OCI-LY7 (cell line): ENCODE measurements around the gene BICDL1. TPM values are rescaled to one million over a fixed set of nuclear protein-coding genes. Genes with fewer than 3 reads are reported as not detected.

ENCODE experiments used
- BruUV-seq: library from RNA; stranded (reverse); fragments of 400-500 nt; replicated peaks from 2 replicates; lab custom pipeline; 2021; lab: Mats Ljungman, UMichigan
- CTCF ChIA-PET: fragments of 300-600 bp; sonication (Branson Sonifier 250); formaldehyde crosslinking; loops from one replicate; lab custom pipeline; 2022; ENCODE audit warnings: antibody characterized with exemption; ENCODE audit not compliant: unreplicated experiment; lab: Charles Lee
- POLR2A ChIA-PET: fragments of 300-600 bp; sonication (Branson Sonifier 250); formaldehyde crosslinking; loops from one replicate; lab custom pipeline; 2022; ENCODE audit warnings: antibody characterized with exemption; lab: Charles Lee
- DNase-seq: peaks from one replicate; pipeline ENCODE4 v3.0.0-alpha.2; 2015; ENCODE audit warnings: low spot score
- H2AFZ ChIP-seq: fragments of 200-600 bp; sonication (generic), shearing (Covaris generic); 2 replicates; pipeline ENCODE4 v1.6.1; 2014; ENCODE audit warnings: mild to moderate bottlenecking, antibody characterized with exemption, low read length, moderate library complexity
- H3K27ac ChIP-seq: fragments of 200-600 bp; sonication (generic); 2 replicates; pipeline ENCODE4 v1.5.1; 2014; ENCODE audit warnings: mixed run types, low read depth, mild to moderate bottlenecking, moderate library complexity, low read length, inconsistent platforms; ENCODE audit not compliant: poor library complexity, severe bottlenecking
- H3K36me3 ChIP-seq: fragments of 200-600 bp; sonication (generic); 2 replicates; pipeline ENCODE4 v1.6.1; 2014; ENCODE audit warnings: mild to moderate bottlenecking, antibody characterized with exemption, low read length, moderate library complexity, mixed read lengths; ENCODE audit not compliant: insufficient read depth
- H3K4me1 ChIP-seq: fragments of 200-600 bp; sonication (generic); 2 replicates; pipeline ENCODE4 v1.5.1; 2014; ENCODE audit warnings: mild to moderate bottlenecking, low read length; ENCODE audit not compliant: insufficient read depth, poor library complexity, severe bottlenecking
- H3K4me2 ChIP-seq: fragments of 200-600 bp; sonication (generic); 2 replicates; pipeline ENCODE4 v1.6.1; 2014; ENCODE audit warnings: mild to moderate bottlenecking, low read length
- H3K4me3 ChIP-seq: fragments of 200-600 bp; sonication (generic); 2 replicates; pipeline ENCODE4 v1.5.1; 2014; ENCODE audit warnings: mild to moderate bottlenecking, low read depth, low read length; ENCODE audit not compliant: poor library complexity, severe bottlenecking
- H3K79me2 ChIP-seq: fragments of 200-600 bp; sonication (generic); 2 replicates; pipeline ENCODE4 v1.6.1; 2016; ENCODE audit warnings: low read depth, mild to moderate bottlenecking, low read length, moderate library complexity, mixed read lengths; ENCODE audit not compliant: insufficient read depth
- H3K9me2 ChIP-seq: fragments of 200-600 bp; sonication (generic); 2 replicates; pipeline ENCODE4 v1.6.1; 2016; ENCODE audit warnings: mild to moderate bottlenecking, low read length, mixed read lengths; ENCODE audit not compliant: insufficient read depth
- H3K9me3 ChIP-seq: fragments of 200-600 bp; sonication (generic); 2 replicates; pipeline ENCODE4 v1.6.1; 2014; ENCODE audit warnings: mild to moderate bottlenecking, mixed run types, low read length, mixed read lengths
- H4K20me1 ChIP-seq: fragments of 200-600 bp; sonication (generic); 2 replicates; pipeline ENCODE4 v1.6.1; 2014; ENCODE audit warnings: mild to moderate bottlenecking, antibody characterized with exemption, low read length, moderate library complexity, mixed read lengths; ENCODE audit not compliant: insufficient read depth
- CTCF ChIP-seq: fragments of 200-600 bp; sonication (generic); conservative IDR thresholded peaks from 2 replicates; pipeline ENCODE4 v1.5.1; 2014; ENCODE audit warnings: mild to moderate bottlenecking, antibody characterized with exemption, low read length, moderate library complexity, mixed read lengths
- EZH2phosphoT487 ChIP-seq: fragments of 200-600 bp; sonication (generic); IDR thresholded peaks from 2 replicates; pipeline ENCODE4 v1.6.1; 2018; ENCODE audit warnings: low read depth, borderline replicate concordance, mild to moderate bottlenecking, mixed run types, antibody characterized with exemption, low read length, moderate library complexity, mixed read lengths
- intact Hi-C: fragments of 100-400 bp; cut with micrococcal nuclease; formaldehyde crosslinking; loops from one replicate; pipeline ENCODE4 v1.10.0; 2022; ENCODE audit not compliant: unreplicated experiment
- total RNA-seq, 2 experiments: library from RNA; depleted of rRNA in 1 of 2; stranded (reverse); fragments of >200 nt in 1 of 2; shearing (Covaris generic) in 1 of 2; gene quantifications; 2 replicates each; pipeline ENCODE4 v1.2.3, GENCODE V29; 2014 to 2022

Gene BICDL1
- total RNA-seq, 2 experiments from 2014 or later, result 6.5 to 22.6 TPM

- Histone ChIP-seq H2AFZ (no peak overlapping the region), H3K4me2 (no peak overlapping the region), H4K20me1 (no peaks in the 10 kb centered on the region), H3K36me3 (peaks cover 75% of the 10 kb centered on the region), H3K9me3 (no peaks in the 10 kb centered on the region), H3K4me1 (no peaks in the 10 kb centered on the region), H3K79me2 (no peaks in the 10 kb centered on the region), H3K9me2 (no peaks in the 10 kb centered on the region), H3K27ac (no peak overlapping the region), H3K4me3 (no peak overlapping the region)
- TF ChIP-seq EZH2phosphoT487, result no peak
- no peak for TF ChIP-seq CTCF
- intact Hi-C loops, result no loop called here
- ChIA-PET CTCF (no interaction called here), POLR2A (interaction anchor here (1.5 kb wide), 1 partner anchor 15 kb away, joined by 3 read pairs; no protein-coding TSS in a partner anchor)
- DNase-seq, result no peak
- no TSS peak for BruUV-seq
Observed at GRCh38 chr12:120093592-120094355, 104.7 kb downstream of the BICDL1 start.

GRCh38 chr12:120094485-120094884 is 105.4 kb downstream of the BICDL1 start:
- no peak for DNase-seq
- POLR2A ChIA-PET, result no interaction called here
- no peak for TF ChIP-seq EZH2phosphoT487
- no peak for TF ChIP-seq CTCF
- Histone ChIP-seq H4K20me1 (no peaks in the 10 kb centered on the region), H3K4me3 (no peak overlapping the region), H3K27ac (no peak overlapping the region), H3K9me2 (no peaks in the 10 kb centered on the region), H3K4me2 (no peak overlapping the region), H2AFZ (no peak overlapping the region), H3K79me2 (no peaks in the 10 kb centered on the region), H3K9me3 (no peaks in the 10 kb centered on the region), H3K4me1 (no peaks in the 10 kb centered on the region), H3K36me3 (peaks cover 82% of the 10 kb centered on the region)
- CTCF ChIA-PET, result no interaction called here
- intact Hi-C loops, result no loop called here
- BruUV-seq, result no TSS peak

GRCh38 chr12:120095331-120095730 is 106.3 kb downstream of the BICDL1 start:
- no peaks in the 10 kb centered on the region for H3K79me2 ChIP-seq
- CTCF ChIA-PET, result no interaction called here
- peaks cover 83% of the 10 kb centered on the region for H3K36me3 ChIP-seq

More at GRCh38 chr12:120095331-120095730, 106.3 kb downstream of the BICDL1 start:
- no peak overlapping the region for H3K4me2 ChIP-seq
- H3K4me3 ChIP-seq, result no peak overlapping the region
- H2AFZ ChIP-seq, result no peak overlapping the region
- POLR2A ChIA-PET, result interaction anchor here (0.5 kb wide), 1 partner anchor 72 kb away, joined by 4 read pairs; no protein-coding TSS in a partner anchor
- H3K27ac ChIP-seq, result no peak overlapping the region
- H3K9me2 ChIP-seq, result no peaks in the 10 kb centered on the region
- H3K4me1 ChIP-seq, result no peaks in the 10 kb centered on the region
- intact Hi-C loops, result no loop called here
- H4K20me1 ChIP-seq, result no peaks in the 10 kb centered on the region
- no TSS peak for BruUV-seq
- no peak for DNase-seq
- TF ChIP-seq EZH2phosphoT487 (no peak), CTCF (no peak)
- no peaks in the 10 kb centered on the region for H3K9me3 ChIP-seq
